Suprapubic skin (tissue), 4 donors: ENCODE data around the gene NEGR1. TPM values are rescaled to one million over a fixed set of nuclear protein-coding genes. Genes with fewer than 3 reads are reported as not detected.

Experiments
- DNase-seq, 2 donors: peaks; one replicate each; pipeline ENCODE4 v3.0.0-alpha.2; 2019; ENCODE audit warnings: low spot score in 2 of 2
- H3K27ac ChIP-seq: fragments of 200-600 bp; sonication (generic); one replicate; pipeline ENCODE4 v1.5.1; 2019
- H3K27me3 ChIP-seq: fragments of 200-600 bp; sonication (generic); one replicate; pipeline ENCODE4 v1.5.1; 2019
- H3K36me3 ChIP-seq: fragments of 200-600 bp; sonication (generic); one replicate; pipeline ENCODE4 v1.5.1; 2019
- H3K4me1 ChIP-seq: fragments of 200-600 bp; sonication (generic); one replicate; pipeline ENCODE4 v1.5.1; 2019
- H3K4me3 ChIP-seq: fragments of 200-600 bp; sonication (generic); one replicate; pipeline ENCODE4 v1.5.1; 2019; ENCODE audit warnings: mild to moderate bottlenecking
- H3K9me3 ChIP-seq: fragments of 200-600 bp; sonication (generic); one replicate; pipeline ENCODE4 v1.5.1; 2019
- CTCF ChIP-seq, 2 donors: fragments of 200-600 bp in 1 of 2; fragments of 450-650 bp in 1 of 2; sonication (generic) in 1 of 2; IDR thresholded peaks; one replicate each; pipeline ENCODE4 v1.5.1; 2016 to 2019; ENCODE audit warnings: antibody characterized with exemption in 2 of 2, mild to moderate bottlenecking in 1 of 2, moderate library complexity in 1 of 2
- EP300 ChIP-seq: sonication (generic); formaldehyde crosslinking; IDR thresholded peaks from one replicate; pipeline ENCODE4 v1.6.1; 2017; ENCODE audit warnings: antibody characterized with exemption
- POLR2A ChIP-seq, 2 donors: fragments of 450-650 bp; IDR thresholded peaks; one replicate each; pipeline ENCODE4 v1.6.1; 2017; ENCODE audit warnings: antibody characterized with exemption in 2 of 2, mild to moderate bottlenecking in 2 of 2, moderate library complexity in 2 of 2
- POLR2AphosphoS5 ChIP-seq, 3 donors: sonication (generic); formaldehyde crosslinking; IDR thresholded peaks; one replicate each; pipeline ENCODE4 v1.6.1; 2017; ENCODE audit warnings: antibody characterized with exemption in 3 of 3
- WGBS: methylation state at CpG from one replicate; pipeline ENCODE4 v1.1.5; 2018; 5-methylcytosine and 5-hydroxymethylcytosine counted together
- total RNA-seq, 4 donors: library from RNA; depleted of rRNA; stranded (reverse); fragments of >200 nt; gene quantifications; one replicate each; pipeline ENCODE4 v1.1.0, GENCODE V29; 2016

The NEGR1 gene
- total RNA-seq, 4 donors from 2014 or later, result 3.0 to 9.9 (median 3.8) TPM

DNA sequence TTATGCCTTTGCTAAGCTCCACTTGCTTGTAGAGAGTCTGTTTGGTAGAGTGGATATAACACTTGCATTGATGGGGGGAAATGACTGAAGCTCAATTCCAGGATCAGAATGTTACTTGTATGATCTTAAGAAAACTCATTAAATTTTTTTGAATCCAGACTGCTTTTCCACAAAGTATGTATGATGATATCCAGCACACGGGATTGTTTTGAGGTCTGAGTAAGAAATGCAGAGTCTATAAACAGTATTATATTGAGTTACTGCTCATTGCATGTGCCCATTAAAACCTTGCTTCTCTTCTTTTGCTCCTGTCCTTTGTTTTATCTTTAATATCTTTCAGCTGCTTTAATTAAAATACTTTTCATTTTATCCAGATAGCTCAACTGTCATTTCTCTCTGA lies 631.1 kb downstream of the NEGR1 start:
- WGBS, result 67% methylated on average over 1 of the region's 1 CpG
- no peaks in the 10 kb centered on the region for H3K9me3 ChIP-seq
- no peak overlapping the region for H3K27ac ChIP-seq
- H3K36me3 ChIP-seq, result no peaks in the 10 kb centered on the region
- no peak overlapping the region for H3K4me3 ChIP-seq
- TF ChIP-seq EP300, result no peak
- no peak for TF ChIP-seq CTCF (IDR thresholded peaks at IDR 0.05)
- peaks cover 5% of the 10 kb centered on the region for H3K4me1 ChIP-seq
- H3K27me3 ChIP-seq, result no peaks in the 10 kb centered on the region
- DNase-seq, result no peak

DNA sequence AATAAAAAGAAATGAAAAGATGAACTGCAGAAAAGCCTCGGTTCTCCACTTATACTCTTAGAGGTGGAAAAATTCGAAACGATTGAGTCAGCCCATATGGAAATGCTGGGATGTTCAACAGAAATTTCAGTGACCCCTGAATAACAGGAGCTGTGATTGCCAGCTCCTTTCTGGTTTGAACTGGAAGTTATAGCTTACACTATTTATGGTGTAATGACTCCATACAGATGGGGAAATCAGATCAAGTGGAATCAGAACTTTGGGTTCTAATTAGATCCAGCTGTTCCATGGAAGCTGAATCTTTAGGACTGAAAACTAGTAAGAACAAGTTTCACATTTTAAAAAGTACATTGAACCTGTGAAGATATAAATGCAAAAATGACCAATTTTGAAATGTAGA lies 632.2 kb downstream of the NEGR1 start:
- H3K9me3 ChIP-seq, result no peaks in the 10 kb centered on the region
- no peak overlapping the region for H3K27ac ChIP-seq
- WGBS, result 67% methylated on average over 3 of the region's 3 CpGs
- DNase-seq, result no peak
- H3K36me3 ChIP-seq, result no peaks in the 10 kb centered on the region
- H3K4me3 ChIP-seq, result no peak overlapping the region
- no peaks in the 10 kb centered on the region for H3K27me3 ChIP-seq
- TF ChIP-seq EP300 (no peak), POLR2A (IDR thresholded peaks at IDR 0.05) (no peak), CTCF (IDR thresholded peaks at IDR 0.05) (no peak), POLR2AphosphoS5 (IDR thresholded peaks at IDR 0.05) (no peak)
- peaks cover 5% of the 10 kb centered on the region for H3K4me1 ChIP-seq

DNA sequence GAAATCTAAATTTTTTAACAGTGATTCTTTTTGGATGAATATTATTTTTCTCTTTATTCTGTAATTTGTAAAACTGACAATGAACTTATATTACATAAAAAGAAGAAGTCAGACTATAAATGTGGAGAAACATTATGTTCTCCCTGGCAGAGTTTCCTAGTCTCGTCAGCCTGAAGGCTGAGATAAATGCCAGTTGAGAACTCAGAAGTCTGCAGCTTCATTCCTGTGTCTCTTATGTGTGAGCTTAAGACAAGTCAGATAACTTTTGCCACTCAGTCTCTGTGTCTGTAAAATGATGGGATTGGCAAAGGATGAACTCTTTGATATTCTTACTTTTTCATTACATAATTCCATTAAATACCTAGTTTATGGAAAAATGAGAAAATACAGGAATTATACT lies 632.7 kb downstream of the NEGR1 start:
- 41% methylated on average over 1 of the region's 1 CpG for WGBS
- Histone ChIP-seq H3K36me3 (no peaks in the 10 kb centered on the region), H3K27ac (no peak overlapping the region), H3K9me3 (no peaks in the 10 kb centered on the region), H3K4me3 (no peak overlapping the region), H3K27me3 (no peaks in the 10 kb centered on the region), H3K4me1 (peaks cover 5% of the 10 kb centered on the region)
- TF ChIP-seq POLR2A (IDR thresholded peaks at IDR 0.05), result no peak
- no peak for TF ChIP-seq CTCF (IDR thresholded peaks at IDR 0.05)
- TF ChIP-seq EP300, result no peak
- TF ChIP-seq POLR2AphosphoS5 (IDR thresholded peaks at IDR 0.05), result no peak
- DNase-seq, result no peak

GRCh38 chr1:71647513-71648300 lies 634.6 kb downstream of the NEGR1 start:
- no peak for DNase-seq
- Histone ChIP-seq H3K4me3 (no peak overlapping the region), H3K27ac (no peak overlapping the region), H3K27me3 (no peaks in the 10 kb centered on the region), H3K36me3 (no peaks in the 10 kb centered on the region), H3K4me1 (peaks cover 5% of the 10 kb centered on the region), H3K9me3 (no peaks in the 10 kb centered on the region)
- WGBS, result 55% methylated on average over 1 of the region's 1 CpG
- TF ChIP-seq POLR2A (IDR thresholded peaks at IDR 0.05), result no peak

DNA sequence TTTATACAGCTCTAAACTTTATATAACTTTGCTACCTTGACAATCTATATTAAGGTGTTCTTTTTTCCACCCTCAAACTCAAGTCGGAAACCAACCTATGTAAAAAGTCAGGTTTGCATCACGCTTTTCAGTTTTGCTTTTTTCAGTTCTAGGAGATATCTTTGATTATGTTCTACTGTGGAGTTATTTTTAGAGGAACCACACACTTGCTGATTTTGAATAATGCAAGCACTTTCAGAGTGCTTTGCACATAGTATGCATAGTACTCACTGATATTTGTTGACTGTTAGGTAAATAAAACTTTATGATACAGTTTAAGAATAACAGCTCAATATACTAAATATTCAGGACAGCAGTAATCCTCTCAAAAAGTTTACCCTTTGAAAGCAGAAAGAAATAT lies 637.3 kb downstream of the NEGR1 start:
- Histone ChIP-seq H3K9me3 (no peaks in the 10 kb centered on the region), H3K4me3 (no peak overlapping the region), H3K36me3 (no peaks in the 10 kb centered on the region), H3K27ac (no peak overlapping the region), H3K27me3 (no peaks in the 10 kb centered on the region), H3K4me1 (peaks cover 5% of the 10 kb centered on the region)
- TF ChIP-seq POLR2AphosphoS5 (IDR thresholded peaks at IDR 0.05) (no peak), CTCF (IDR thresholded peaks at IDR 0.05) (no peak), EP300 (no peak), POLR2A (IDR thresholded peaks at IDR 0.05) (no peak)
- no peak for DNase-seq
- 98% methylated on average over 2 of the region's 2 CpGs for WGBS

- H3K27me3 ChIP-seq, result no peaks in the 10 kb centered on the region
- TF ChIP-seq POLR2A (IDR thresholded peaks at IDR 0.05), result no peak
- no peak for TF ChIP-seq EP300
- TF ChIP-seq POLR2AphosphoS5 (IDR thresholded peaks at IDR 0.05), result no peak
- no peak for TF ChIP-seq CTCF (IDR thresholded peaks at IDR 0.05)
- 37% methylated on average over 3 of the region's 3 CpGs for WGBS
- no peaks in the 10 kb centered on the region for H3K36me3 ChIP-seq
- no peaks in the 10 kb centered on the region for H3K4me1 ChIP-seq
- DNase-seq, result no peak
- no peak overlapping the region for H3K4me3 ChIP-seq
- H3K9me3 ChIP-seq, result no peaks in the 10 kb centered on the region
- H3K27ac ChIP-seq, result no peak overlapping the region
Observed at GRCh38 chr1:71641903-71642302, 640.4 kb downstream of the NEGR1 start.
